IPS-18c (cell line): ENCODE results near the gene ZDHHC3.

Source experiments
- H3K4me3 ChIP-seq: 2 replicates; pipeline ENCODE4 v1.7.0; 2013; ENCODE audit warnings: low read depth, mild to moderate bottlenecking, low read length, moderate library complexity; ENCODE audit not compliant: insufficient read depth
- H3K9me3 ChIP-seq: one replicate; pipeline ENCODE4 v1.6.1; 2013; ENCODE audit warnings: mild to moderate bottlenecking, low read length, moderate library complexity; ENCODE audit not compliant: control insufficient read depth, insufficient read depth

Gene ZDHHC3

GRCh38 chr3:44981751-44982150 is 5.8 kb upstream of the ZDHHC3 start:
- Histone ChIP-seq H3K9me3 (peaks cover 2% of the 10 kb centered on the region), H3K4me3 (no peak overlapping the region)

GRCh38 chr3:44981220-44981619 is 5.2 kb upstream of the ZDHHC3 start:
- peaks cover 2% of the 10 kb centered on the region for H3K9me3 ChIP-seq

GRCh38 chr3:44974416-44974815 is 1.6 kb downstream of the ZDHHC3 start:
- peak overlapping the region; percentile 90; the same call in 1 of the 2 replicates for H3K4me3 ChIP-seq

More at GRCh38 chr3:44981220-44981619, 5.2 kb upstream of the ZDHHC3 start:
- no peak overlapping the region for H3K4me3 ChIP-seq

DNA sequence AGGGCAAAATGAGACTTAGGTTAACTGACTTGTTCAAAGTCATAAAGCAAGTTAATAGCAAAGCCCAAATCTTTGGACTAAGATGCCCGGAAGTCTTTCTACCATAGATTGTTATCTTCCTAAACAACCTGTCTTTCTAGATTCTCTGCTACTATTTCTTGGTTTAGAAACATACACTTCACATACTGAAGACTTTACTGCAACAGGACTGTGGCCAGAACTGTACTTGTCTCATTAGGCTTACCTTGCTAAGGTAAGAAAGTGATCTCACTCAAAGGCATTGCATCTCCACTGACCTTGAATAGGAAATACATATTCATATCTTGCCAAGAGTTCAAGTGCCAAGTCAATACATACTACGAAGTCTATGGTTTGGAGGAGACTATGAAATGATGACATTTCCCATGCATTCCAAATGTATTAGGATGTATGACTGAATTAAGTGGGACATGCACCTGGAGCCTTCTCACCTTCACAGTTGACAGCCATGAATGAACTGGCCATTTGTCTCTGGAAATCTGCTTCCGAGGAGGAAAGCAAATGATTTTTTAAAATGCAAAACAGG is 5.0 kb downstream of the ZDHHC3 start:
- no peak overlapping the region for H3K4me3 ChIP-seq
- H3K9me3 ChIP-seq: no peaks in the 10 kb centered on the region

More at GRCh38 chr3:44974416-44974815, 1.6 kb downstream of the ZDHHC3 start:
- H3K9me3 ChIP-seq: no peaks in the 10 kb centered on the region

GRCh38 chr3:44969828-44970179 is 6.2 kb downstream of the ZDHHC3 start:
- no peaks in the 10 kb centered on the region for H3K9me3 ChIP-seq

GRCh38 chr3:44969154-44969827 is 6.7 kb downstream of the ZDHHC3 start:
- Histone ChIP-seq H3K4me3 (no peak overlapping the region), H3K9me3 (no peaks in the 10 kb centered on the region)

More at GRCh38 chr3:44969828-44970179, 6.2 kb downstream of the ZDHHC3 start:
- H3K4me3 ChIP-seq: no peak overlapping the region; the same call in 1 of the 2 replicates

DNA sequence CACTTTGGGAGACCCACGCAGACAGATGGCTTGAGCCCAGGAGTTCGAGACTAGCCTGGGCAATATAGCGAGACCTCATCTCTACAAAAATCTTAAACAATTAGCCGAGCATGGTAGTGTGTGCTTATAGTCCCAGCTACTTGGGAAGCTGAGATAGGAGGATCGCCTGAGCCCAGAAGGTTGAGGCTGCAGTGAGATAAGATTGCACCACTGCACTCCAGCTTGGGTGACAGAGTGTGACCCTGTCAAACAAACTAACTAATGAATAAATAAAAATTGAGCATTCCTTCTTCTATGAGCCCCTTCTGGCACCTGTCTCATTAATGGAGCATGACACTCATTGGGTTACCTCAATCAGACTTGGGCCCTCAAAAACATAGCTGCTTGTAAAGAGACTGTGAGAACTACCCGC is 7.5 kb downstream of the ZDHHC3 start:
- H3K9me3 ChIP-seq: no peaks in the 10 kb centered on the region
- H3K4me3 ChIP-seq: no peak overlapping the region

DNA sequence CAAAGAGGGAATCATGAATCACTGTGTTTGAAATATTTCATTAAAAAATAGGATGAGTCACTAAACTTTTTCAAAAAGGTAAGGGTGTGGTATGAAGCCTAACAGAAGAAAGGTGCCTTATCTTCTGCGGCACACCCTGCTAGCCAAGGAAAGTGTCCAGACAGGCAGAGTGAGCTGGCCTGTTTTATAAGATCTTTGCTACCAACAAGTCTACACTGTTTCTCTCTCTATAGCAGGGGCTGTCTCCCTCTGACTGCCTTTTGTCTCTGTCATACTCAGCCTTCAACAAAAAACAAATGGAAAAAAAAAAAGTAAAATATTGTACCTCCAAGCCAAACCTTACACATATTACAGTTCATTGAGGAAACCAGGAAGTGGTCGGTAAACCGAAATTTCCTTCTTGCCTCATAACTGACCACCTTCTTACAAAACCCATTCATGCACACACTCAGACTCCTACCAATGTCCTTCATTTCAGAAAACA is 9.1 kb downstream of the ZDHHC3 start:
- no peak overlapping the region for H3K4me3 ChIP-seq
- no peaks in the 10 kb centered on the region for H3K9me3 ChIP-seq

DNA sequence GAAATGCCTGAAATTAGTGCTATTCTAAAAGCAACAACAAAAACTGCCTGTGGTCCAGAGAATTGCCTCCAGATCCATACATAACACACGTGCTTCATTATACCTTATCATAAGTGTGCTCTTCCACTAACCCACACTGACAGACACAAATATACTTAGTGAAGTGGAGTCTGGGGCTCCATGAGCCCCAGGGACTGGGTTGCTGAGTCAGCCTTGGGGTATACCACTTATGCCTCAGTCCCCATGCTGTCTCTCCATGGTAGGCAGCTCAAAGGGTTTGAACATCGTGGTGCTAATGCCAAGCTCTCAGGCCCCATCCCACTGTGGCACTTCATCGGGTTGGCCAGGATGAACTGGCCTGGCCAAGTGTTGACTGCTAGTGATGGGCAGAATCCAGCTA is 10.8 kb downstream of the ZDHHC3 start:
- Histone ChIP-seq H3K4me3 (no peak overlapping the region), H3K9me3 (no peaks in the 10 kb centered on the region)

DNA sequence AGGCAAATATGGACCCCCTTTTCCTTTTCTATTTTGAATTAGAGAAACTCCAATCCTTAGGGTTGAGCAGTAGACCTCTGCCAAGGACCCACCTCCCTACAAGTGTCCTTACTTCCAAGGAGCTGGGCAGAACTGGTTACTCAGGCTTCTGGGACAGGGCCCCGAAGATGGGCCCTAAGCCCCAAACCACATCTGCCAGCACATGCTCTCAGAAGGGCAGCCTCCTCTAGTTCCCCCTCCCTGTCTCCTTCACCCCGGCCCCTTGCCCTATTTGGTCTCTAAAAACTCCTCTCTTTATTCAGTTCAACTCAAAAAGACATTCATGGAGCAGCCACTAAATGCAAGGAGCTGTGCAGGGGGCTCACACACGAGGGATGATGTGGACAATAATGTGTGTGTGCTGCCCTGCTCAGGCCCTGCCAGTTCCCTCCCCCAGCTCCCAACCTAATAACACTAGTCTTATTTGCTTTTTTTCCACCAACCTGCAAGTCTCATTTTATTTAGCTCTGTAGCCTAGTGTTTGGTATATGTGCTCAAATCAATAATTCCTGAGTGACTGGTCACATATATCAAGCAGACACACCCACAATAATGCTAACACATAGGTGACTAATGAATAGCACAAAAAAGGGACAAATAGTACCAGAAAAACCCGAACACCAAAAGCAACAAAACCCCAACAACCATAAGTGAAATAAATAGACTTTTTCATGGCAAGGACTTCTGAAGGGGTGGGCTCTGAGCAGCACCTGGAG is 12.2 kb downstream of the ZDHHC3 start:
- H3K9me3 ChIP-seq: no peaks in the 10 kb centered on the region
- H3K4me3 ChIP-seq: no peak overlapping the region

DNA sequence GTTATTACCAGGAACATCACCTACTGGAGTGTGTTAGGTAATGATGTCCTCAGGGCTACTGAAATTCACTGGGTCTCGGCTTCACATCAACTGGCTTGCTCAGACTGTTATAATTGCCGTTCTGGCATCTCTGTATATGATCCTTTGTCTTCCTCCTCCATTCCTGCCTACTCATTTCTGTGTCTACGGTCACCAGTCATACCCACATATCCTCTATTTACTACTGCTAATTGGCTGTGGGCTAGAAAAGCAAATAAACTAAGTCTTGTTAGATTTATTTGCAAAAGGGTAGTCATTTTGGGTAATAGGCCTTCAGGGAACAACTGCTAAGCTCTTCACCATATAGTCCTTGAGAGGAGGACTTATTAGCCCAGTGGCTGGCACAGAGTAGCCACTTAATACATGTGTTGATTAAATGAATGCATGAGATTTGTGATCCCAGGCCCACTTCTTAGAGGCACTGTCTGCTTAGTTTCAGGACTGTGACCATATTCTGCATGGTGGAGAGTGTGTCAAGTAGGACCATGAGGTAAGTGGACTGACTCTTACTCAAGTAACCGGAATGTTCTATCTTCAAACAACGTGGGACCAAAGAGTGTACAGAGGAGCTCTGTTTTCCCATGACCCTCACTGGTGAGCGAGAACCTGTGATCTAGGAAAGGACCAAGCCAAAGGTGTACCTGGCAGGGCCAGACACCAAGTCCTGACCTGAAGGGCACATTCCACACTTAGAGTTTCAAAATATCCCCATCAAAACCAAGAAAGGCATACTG is 13.2 kb downstream of the ZDHHC3 start:
- Histone ChIP-seq H3K9me3 (no peaks in the 10 kb centered on the region), H3K4me3 (no peak overlapping the region)

- no peaks in the 10 kb centered on the region for H3K9me3 ChIP-seq
- no peak overlapping the region for H3K4me3 ChIP-seq
Measured at GRCh38 chr3:44961888-44962287, 14.1 kb downstream of the ZDHHC3 start.

DNA sequence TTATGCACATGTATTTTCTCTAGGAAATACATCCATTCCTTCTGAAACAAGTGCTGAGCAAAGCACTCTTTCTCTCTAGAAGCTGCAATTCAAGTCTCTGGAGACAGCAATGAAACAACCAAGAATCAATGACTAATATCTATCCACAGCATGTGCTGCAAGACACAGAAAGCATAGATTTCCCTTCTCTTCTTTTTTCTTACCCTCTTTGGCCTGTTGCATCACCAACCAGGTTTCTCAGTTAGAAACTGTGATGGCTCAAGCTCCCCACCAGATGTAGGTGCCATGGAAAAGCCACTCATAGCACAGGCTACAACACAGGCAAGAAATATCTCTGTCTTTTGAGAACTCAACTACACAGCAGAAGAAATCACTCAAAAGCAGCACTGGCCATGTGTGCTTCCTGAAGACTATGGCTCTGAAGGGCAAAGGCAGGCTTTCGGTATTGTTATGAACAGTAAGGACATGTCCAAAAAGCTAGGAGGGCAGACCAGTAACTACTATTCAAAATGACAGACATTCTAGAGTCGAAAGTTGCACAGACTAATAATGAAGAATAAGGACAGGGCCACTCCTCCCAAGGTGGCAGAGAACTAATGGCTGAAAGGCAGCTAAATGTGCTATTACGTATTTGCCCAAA is 15.5 kb downstream of the ZDHHC3 start:
- Histone ChIP-seq H3K9me3 (no peaks in the 10 kb centered on the region), H3K4me3 (no peak overlapping the region)

DNA sequence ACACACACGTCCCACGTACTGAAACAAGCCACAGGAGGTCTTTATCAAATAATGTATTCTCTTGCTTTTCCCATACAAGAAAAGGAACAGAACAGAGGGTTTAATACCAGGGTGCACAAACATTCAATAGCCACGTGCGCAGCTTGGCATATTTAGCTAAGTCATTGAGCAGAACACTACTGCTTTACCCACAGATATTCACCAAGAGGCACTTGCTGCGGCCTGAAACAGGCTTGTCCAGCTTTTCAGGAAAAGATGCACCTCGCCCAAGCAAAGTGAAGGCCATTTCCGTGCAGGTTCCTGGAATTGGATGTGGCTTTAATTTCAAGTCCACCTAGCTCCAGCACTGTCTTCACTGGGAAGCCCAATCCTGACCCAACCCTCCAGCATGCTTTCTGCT is 17.6 kb downstream of the ZDHHC3 start:
- no peak overlapping the region for H3K4me3 ChIP-seq
- no peaks in the 10 kb centered on the region for H3K9me3 ChIP-seq

DNA sequence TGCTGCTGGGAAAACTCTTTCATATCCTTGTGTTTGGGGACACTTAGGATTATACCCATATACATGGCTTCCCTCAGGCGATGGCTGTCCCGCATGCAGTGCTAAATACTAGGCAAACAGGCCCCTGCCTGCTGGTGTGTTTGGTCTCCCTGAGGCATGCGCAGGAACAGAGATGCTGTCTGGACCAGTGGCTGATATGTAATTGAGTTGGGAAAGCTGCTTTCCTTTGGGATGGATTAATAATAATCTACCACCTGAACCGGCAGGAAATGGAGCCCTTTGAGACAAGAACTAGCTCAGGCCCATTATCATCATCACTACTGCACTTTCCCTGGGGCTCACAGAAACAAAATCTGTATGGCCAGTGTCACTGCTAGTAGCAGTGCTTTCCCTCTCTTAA is 18.0 kb downstream of the ZDHHC3 start:
- H3K4me3 ChIP-seq: no peak overlapping the region
- H3K9me3 ChIP-seq: no peaks in the 10 kb centered on the region

DNA sequence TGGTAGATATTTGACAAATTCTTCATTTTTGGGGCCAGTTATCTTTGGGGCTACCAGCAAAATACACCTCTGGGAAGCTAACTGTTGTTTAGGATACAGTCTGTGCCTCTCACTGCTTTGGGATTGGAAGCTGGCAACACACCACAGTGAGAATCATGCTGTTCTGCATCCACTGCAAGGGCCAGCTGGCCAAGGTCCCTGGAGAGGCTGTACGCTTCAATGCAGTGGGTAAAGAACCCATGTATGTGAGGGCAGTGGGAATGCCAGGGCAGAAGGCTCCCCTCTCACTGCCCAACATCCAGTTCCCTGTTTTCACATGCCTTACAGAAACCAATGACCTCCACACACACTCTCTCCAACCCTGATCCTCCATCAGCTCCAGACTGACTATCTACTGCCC is 20.1 kb downstream of the ZDHHC3 start:
- no peak overlapping the region for H3K4me3 ChIP-seq
- H3K9me3 ChIP-seq: no peaks in the 10 kb centered on the region

DNA sequence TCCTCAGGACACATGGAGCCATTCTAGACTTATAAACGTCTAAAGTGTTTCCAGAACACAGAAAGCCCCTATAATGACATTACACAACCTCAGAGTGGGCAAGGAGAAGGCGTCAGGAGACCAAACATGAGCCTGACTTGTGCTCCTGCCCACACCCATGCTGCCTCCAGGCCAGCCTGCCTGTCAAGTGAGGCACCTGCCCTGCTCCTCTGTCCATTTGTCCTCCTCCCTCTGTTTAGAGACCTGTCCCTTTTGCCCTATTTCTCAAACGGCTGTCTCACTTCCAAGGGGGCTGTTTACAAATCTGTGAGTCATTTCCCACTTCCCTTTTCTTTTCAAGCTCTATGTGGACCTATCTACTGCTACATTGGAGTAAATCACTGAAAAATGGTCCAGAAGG is 21.0 kb downstream of the ZDHHC3 start:
- Histone ChIP-seq H3K4me3 (no peak overlapping the region), H3K9me3 (no peaks in the 10 kb centered on the region)
